Embryonic facial prominence (tissue), 1 donor: Measurements from ENCODE around the gene TMEM63B.
A peak's percentile ranks its signal among the peaks of the same experiment; 100 is the strongest.

ENCODE experiments used
- DNase-seq: peaks from one replicate; pipeline ENCODE4 v3.0.0-alpha.2; 2016; ENCODE audit errors: extremely low spot score

TMEM63B gene

GRCh38 chr6:44117397-44118128 is 9.8 kb upstream of the TMEM63B start:
- DNase-seq = no peak

- no peak for DNase-seq
These were observed 7.6 kb upstream of the TMEM63B start for GRCh38 chr6:44119704-44120262.

GRCh38 chr6:44120692-44121443 is 6.5 kb upstream of the TMEM63B start:
- DNase-seq = no peak

DNA sequence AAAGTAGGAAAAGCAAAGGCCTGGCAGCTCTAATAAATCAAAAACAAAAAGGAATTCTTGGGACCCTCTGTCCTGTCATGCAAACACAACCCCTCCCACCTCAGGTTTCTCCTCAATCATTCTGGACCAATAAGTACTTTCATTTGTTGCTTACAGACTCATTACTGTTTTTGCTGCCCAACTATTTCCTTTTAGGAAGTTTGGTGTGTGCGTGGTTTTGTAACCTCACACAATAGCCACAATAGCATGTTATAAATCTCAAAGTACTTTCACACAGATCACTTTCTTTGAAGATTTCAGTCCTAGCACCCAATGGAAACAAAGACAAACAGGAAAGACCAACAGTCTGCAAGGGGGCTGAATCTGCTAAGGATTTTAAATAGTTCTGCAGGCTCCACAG is 4.6 kb upstream of the TMEM63B start:
- DNase-seq = no peak

DNA sequence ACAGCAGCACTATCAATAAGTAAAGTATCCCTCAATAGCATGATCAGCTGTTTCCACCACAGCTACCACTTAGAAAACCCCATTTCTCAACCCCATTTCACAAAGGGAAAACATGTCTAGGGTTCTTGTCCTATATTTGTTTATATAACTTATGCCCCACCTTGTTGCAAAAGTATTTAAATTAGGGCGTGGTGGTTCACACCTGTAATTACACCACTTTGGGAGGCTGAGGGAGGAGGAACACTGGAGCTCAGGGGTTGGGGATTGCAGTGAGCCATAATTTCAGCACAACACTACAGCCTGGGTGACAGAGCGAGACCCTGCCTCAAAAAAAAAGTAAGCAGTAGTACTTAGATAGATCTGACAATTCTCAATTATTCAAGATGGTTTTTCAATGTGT is 3.8 kb upstream of the TMEM63B start:
- DNase-seq = no peak

GRCh38 chr6:44126320-44127149 is 819 bp upstream of the TMEM63B start:
- DNase-seq = no peak

DNA sequence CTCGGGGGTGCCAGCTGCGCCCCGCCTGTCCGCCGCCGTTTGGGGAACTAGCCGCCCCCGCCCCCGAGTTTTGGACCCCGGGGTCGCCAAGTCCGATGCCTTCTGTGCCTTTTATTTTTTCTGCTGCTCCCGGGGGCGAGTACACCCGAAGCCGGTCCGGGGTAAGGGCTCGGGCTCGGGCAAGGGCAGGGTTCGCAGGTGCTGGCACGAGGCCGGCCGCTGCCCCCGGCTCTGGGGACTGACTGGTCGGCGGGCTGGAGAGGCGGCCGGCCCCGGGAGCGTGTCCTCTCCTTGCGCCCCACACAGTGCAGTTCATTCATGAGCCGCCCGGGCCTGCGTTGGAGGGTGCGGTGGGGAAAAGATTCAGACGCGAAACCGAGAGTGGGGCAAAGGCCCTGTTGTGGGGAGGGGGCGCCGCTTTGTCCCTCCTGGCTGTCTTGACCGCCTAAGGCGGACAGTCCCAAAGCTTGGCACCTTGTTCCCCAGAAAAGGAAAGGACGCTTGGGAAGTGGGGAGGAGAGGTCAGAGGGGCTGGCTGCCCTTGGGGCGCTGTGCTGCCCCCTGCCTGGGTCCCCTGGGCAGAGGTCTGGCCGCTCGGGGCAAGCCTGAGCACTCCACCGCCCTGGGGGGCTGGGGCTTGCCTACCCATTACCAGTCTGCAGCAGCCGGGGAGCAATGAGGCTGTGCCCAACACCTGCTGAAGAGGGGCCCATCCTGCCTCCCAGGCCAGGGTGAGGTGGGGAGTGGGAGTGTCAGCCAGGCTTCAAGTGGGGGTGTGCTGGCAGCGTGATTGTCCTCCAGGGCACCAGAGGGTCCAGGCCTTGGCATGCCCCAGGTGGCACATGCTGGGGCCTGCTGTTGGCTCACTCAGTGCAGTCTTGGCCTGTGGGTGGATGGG is 915 bp downstream of the TMEM63B start:
- DNase-seq = no peak

- no peak for DNase-seq
These were observed 2.5 kb downstream of the TMEM63B start for GRCh38 chr6:44129841-44130322.

DNA sequence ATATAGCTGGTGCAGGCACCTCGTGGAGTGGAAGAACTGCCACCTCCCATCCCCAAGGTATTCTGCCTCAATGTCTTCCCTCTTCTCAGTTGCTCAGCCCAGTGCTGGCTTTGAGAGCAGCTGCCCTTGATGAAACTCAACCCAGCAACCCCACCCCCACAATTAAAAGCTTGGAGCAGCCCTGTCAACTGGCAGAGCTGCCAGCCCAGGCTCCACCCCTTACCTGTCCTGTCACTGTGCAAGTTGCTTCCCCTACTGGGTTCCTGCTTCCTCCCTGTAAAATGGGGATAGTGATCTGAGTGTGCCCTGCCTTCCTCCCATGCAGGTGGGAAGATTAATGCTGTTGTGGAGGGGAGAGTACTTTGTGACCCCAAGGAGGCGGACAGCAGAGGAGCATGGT is 4.5 kb downstream of the TMEM63B start:
- no peak for DNase-seq

DNA sequence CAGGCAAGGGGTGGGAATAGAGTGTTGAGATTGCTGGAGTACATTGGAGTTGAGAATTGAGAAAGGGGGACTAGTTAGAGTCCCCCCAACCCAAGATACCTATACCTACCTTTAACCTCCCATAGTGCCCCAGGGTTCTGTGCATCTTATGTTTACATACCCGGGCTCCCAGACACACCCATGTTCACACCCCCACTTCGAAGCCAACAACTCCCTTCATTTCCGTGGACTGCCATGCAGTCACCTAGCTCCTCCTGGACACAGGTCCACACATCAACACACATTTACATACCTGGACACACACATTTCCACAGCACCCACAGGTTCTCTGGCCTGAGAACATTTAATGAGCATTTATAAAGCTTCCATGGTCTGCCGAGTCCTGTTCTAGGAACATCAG is 5.1 kb downstream of the TMEM63B start:
- no peak for DNase-seq

DNA sequence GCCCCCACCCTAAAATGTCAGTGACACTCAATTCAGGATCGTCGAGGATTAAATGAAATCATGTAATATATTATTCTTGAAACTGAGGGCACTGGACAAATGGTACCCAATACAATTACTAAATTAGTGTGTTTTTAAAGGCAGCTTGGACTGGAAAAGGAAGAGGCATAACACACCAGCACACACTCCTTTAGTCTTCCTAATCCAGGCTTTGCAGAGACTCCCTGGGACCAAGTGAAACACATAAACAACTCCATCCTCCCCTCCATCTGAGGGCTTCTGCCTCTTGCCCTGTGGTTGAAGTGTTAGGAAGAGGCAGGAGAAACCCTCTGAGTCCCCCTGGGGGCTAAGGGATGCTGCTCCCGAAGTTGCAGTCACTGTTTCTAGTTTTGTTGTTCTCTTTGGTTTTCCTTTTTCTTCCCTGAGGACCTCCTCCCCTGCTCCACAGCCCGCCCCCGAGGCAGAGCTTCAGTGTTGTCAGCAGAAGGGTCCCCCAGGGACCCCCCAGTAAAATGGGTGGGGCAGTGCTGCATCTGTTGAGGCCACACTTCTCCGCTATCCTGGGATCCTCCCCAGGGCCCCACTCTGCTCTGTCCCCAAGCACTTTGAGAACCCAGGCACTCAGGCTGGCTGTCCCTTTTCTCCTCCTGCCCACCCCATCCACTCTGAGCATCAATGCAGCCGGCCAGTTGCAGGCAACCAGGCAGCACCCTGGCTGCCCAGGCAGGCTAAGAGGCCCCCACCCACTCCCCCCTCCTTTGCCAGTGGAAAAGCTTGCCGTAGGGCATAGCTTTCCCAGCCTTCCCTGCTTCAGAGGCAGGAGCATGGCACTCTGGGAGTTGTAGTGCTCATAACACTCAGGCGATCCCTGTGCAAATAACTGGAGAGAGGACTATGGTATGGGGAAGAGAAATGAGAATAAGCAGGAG is 5.9 kb downstream of the TMEM63B start:
- no peak for DNase-seq

DNA sequence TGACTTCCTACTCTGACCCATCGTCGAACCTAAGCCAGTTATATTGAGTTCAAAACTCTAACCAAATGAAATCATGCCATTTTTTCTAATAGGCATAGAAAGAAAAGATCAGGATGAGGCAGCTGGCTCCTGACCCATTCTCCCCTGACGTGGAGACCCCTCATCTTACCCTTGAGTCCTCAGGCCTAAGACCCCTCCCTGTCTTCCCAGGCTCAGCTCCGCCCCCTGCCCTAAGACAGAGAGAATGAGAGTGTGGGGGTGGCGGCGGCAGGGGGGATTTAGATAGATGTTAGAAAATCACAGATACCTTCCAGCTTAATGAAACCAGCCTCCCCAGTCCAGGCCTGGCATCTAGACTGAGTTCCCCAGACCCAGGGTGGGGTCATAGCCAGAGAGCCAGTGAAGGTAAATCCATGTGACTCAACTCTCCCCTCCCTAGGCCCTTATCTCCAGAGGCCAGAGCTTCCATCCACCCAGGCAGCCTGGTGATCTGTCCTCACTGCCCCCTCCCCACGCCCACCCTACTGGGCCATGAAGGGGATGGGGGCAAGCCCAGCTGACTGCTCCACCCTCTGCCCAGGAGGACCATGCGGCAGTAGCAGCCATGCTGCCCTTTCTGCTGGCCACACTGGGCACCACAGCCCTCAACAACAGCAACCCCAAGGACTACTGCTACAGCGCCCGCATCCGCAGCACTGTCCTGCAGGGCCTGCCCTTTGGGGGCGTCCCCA is 6.8 kb downstream of the TMEM63B start:
- DNase-seq = no peak

DNA sequence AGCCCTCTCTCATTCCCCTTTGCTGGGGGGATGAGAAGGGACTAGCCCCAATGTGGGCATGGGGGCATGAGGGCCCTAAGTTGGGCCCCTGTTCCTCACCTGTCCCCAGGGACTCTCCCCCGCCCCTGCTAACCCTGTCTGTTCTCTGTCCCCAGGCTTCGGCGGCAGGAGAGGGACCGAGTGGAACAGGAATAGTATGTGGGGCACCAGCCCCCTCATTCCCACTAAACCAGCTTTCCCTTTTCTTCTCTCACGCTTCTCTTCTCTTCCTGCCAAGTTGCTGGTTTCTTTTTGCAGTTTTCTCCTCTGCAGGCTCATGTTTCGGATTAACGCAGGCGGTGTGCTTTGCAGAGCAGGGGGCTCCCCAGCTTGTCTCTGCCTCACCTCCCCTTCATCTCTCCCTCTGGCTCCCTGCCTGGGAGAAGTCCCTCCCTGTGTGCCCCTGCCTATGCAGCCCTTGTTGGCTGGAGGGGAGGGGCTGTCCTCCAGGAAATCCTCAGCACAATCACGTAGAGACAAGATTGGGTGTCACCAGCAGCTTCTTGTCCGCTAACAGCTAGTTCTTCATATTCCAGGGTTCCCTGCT is 7.9 kb downstream of the TMEM63B start:
- DNase-seq = peak; percentile 76

DNA sequence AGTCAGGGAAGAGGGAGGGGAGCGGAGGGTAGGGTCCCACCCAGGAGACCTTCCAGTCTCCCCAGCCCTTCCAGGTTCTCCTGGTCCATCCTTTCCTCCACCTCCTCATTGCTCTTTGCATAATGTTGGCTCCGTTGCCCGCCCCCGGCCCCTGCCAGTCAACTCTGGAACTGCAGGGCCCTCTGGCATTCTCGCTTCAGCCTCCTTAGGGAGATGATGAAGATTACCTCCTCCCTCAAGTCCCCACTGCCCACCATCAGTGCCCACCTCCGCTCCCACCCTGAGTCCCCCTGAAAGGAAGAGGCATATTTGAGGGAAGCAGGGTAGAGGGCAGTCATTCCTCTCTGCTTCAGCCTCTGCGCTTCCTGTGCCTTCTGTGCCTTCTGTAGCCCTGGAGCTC is 8.5 kb downstream of the TMEM63B start:
- DNase-seq = no peak

DNA sequence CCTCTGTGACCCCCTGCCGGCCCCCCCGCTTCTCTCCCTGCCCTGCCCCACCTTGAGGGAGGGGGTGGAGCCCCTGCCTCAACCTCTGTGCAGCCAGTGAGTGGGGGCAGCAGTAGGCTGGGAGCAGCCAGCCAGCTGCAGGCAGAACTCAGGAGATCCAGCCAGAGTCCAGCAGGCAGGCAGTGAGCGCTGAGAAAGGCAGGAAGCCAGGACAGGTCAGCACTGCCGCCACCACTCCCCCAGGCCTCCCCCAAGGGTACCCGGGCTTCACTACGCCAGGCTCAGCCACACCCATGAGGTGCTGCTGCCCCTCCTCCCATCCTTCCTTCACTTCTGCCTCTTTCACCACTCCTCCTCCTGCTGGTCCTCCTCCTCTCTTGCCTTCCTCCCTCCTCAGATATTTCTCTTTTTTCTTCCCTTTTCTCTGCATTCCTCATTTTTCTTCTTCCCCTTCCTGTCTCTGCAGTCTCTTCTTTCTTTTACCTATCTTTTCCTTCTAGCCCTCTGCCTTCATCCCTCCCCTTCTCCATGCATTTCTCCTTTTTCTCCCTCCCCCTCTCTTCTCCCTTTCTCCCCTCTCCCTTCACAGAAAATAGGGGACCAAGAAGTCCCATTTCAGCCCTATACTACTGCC is 11.5 kb downstream of the TMEM63B start:
- no peak for DNase-seq

GRCh38 chr6:44139351-44139743 is 12.0 kb downstream of the TMEM63B start:
- no peak for DNase-seq

DNA sequence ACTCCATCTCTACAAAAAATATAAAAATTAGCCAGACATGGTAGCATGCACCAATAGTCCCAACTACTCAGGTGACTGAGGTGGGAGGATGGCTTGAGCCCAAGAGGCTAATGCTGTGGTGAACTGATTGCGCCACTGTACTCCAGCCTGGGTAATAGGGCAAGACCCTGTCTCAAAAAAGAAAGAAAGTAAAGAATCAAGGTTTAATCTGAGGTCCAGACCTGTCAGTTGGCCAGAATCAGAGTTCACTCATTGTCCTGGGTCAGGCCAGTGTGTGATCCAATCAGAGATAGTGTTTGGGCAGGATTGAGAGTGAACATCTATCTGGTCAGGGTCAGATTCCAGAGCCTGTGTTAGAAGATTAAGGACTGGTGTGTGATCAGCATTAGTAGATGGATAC is 15.5 kb downstream of the TMEM63B start:
- no peak for DNase-seq

DNA sequence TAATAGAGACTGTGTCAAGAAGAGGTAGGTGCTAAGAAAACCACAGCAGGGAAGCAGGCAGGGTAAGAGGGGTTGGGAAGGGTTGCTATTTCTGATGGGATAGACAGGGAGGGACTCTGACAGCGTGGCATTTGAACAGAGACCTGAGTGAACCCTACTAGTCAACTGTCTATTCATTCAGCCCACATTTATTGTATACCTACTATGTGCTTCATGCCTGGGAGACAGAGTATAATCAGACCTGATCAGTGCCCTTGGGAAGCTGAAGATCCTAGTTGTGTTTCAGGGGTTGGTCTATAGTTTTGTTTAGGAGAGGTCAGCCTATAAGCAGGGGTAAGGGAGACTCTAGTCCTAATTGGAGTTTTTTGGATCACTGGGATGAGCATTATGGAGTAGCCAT is 16.4 kb downstream of the TMEM63B start:
- no peak for DNase-seq
